Vagina (tissue), 2 donors: ENCODE results near the gene SMPD4.
"Not testable (repeated sequence)": the region's sequence is repeated elsewhere in the genome, so short reads cannot be mapped to it uniquely, and the experiment has no call there.

Experiments
- CTCF ChIP-seq, 3 experiments: fragments of 450-650 bp in 2 of 3; fragments of 200-600 bp in 1 of 3; sonication (generic) in 1 of 3; IDR thresholded peaks; one replicate each; pipeline ENCODE4 v1.5.1; 2017 to 2019; ENCODE audit warnings: antibody characterized with exemption in 3 of 3, mild to moderate bottlenecking in 2 of 3, moderate library complexity in 2 of 3
- POLR2A ChIP-seq, 2 donors: fragments of 450-650 bp; IDR thresholded peaks; one replicate each; pipeline ENCODE4 v1.6.1; 2017; ENCODE audit warnings: antibody characterized with exemption in 2 of 2, mild to moderate bottlenecking in 2 of 2, moderate library complexity in 2 of 2

- not testable (repeated sequence) for TF ChIP-seq CTCF, POLR2A (IDR thresholded peaks at IDR 0.05)
These were observed 14.7 kb upstream of the SMPD4 start for GRCh38 chr2:130196052-130196451.
